GM19099 (cell line): ENCODE results near the gene CD47.

ENCODE experiments used
- POLR2A ChIP-seq: IDR thresholded peaks from 3 replicates; pipeline ENCODE4 v1.6.1; 2011; ENCODE audit warnings: low read depth; ENCODE audit not compliant: insufficient read length; ENCODE audit errors: extremely low read depth

Gene CD47

GRCh38 chr3:107999215-107999775 lies 91.5 kb downstream of the CD47 start:
- TF ChIP-seq POLR2A: no peak

- no peak for TF ChIP-seq POLR2A
Measured at GRCh38 chr3:107997671-107998070, 93.2 kb downstream of the CD47 start.

- TF ChIP-seq POLR2A: no peak
Measured at GRCh38 chr3:107995823-107996222, 95.0 kb downstream of the CD47 start.

GRCh38 chr3:107994956-107995715 lies 95.7 kb downstream of the CD47 start:
- TF ChIP-seq POLR2A: no peak

- TF ChIP-seq POLR2A: no peak
Measured at GRCh38 chr3:107994181-107994580, 96.7 kb downstream of the CD47 start.

- TF ChIP-seq POLR2A: no peak
Measured at GRCh38 chr3:107993771-107994170, 97.1 kb downstream of the CD47 start.
